HepG2 (cell line): ENCODE data around the gene MMP28. TPM values are rescaled to one million over a fixed set of nuclear protein-coding genes. Genes with fewer than 3 reads are reported as not detected.

Experiments
- CCDC6 ChIP-seq: sonication (generic); formaldehyde crosslinking; IDR thresholded peaks from 2 replicates; pipeline ENCODE4 v1.8.1; 2022; ENCODE audit warnings: mild to moderate bottlenecking, missing genetic modification reagents, moderate library complexity
- CREM ChIP-seq, 2 experiments: sonication (generic) in 1 of 2; formaldehyde crosslinking in 1 of 2; IDR thresholded peaks; 2 replicates each; pipeline versions ENCODE4 v1.4.0 to v1.6.1; 2016 to 2020; ENCODE audit warnings: antibody characterized with exemption in 1 of 2, mild to moderate bottlenecking in 1 of 2, missing genetic modification reagents in 1 of 2
- DR1 ChIP-seq: sonication (generic); formaldehyde crosslinking; IDR thresholded peaks from 2 replicates; pipeline ENCODE4 v1.8.0; 2021; ENCODE audit warnings: mild to moderate bottlenecking, missing genetic modification reagents, inconsistent platforms
- HNF4A ChIP-seq: sonication (generic); formaldehyde crosslinking; IDR thresholded peaks from 2 replicates; pipeline ENCODE4 v1.4.0; 2020; ENCODE audit warnings: missing genetic modification reagents
- MXD1 ChIP-seq: sonication (generic); formaldehyde crosslinking; IDR thresholded peaks from 2 replicates; pipeline ENCODE4 v1.4.0; 2020; ENCODE audit warnings: mild to moderate bottlenecking, missing genetic modification reagents
- NPAS2 ChIP-seq: sonication (generic); formaldehyde crosslinking; IDR thresholded peaks from 2 replicates; pipeline ENCODE4 v1.8.0; 2022; ENCODE audit warnings: mild to moderate bottlenecking, missing genetic modification reagents, borderline replicate concordance
- SRSF4 ChIP-seq: fragments of 200-400 bp; formaldehyde crosslinking; IDR thresholded peaks from one replicate; pipeline ENCODE4 v1.6.1; 2018; ENCODE audit warnings: mild to moderate bottlenecking, low read depth, low read length, moderate library complexity; ENCODE audit not compliant: poor library complexity, severe bottlenecking
- TEF ChIP-seq: sonication (generic); formaldehyde crosslinking; IDR thresholded peaks from 2 replicates; pipeline ENCODE4 v1.5.0; 2020; ENCODE audit warnings: missing genetic modification reagents
- ZBED4 ChIP-seq: sonication (generic); formaldehyde crosslinking; IDR thresholded peaks from 2 replicates; pipeline ENCODE4 v1.4.0; 2020; ENCODE audit warnings: missing genetic modification reagents, borderline replicate concordance
- ZBTB46 ChIP-seq: sonication (generic); formaldehyde crosslinking; IDR thresholded peaks from 2 replicates; pipeline ENCODE4 v1.4.0; 2020; ENCODE audit warnings: mild to moderate bottlenecking, missing genetic modification reagents, borderline replicate concordance
- ZFP82 ChIP-seq: sonication (generic); formaldehyde crosslinking; IDR thresholded peaks from 2 replicates; pipeline ENCODE4 v1.5.1; 2020; ENCODE audit warnings: mild to moderate bottlenecking, missing genetic modification reagents, borderline replicate concordance
- ZGPAT ChIP-seq: IDR thresholded peaks from 2 replicates; pipeline ENCODE4 v1.6.1; 2016; ENCODE audit warnings: mild to moderate bottlenecking
- ZKSCAN5 ChIP-seq: sonication (generic); formaldehyde crosslinking; IDR thresholded peaks from 2 replicates; pipeline ENCODE4 v1.5.1; 2020; ENCODE audit warnings: mild to moderate bottlenecking, missing genetic modification reagents
- ZNF136 ChIP-seq: sonication (generic); formaldehyde crosslinking; IDR thresholded peaks from 2 replicates; pipeline ENCODE4 v1.8.1; 2022; ENCODE audit warnings: low read depth, mild to moderate bottlenecking, moderate library complexity, missing genetic modification reagents
- ZNF263 ChIP-seq: sonication (generic); formaldehyde crosslinking; IDR thresholded peaks from 2 replicates; pipeline ENCODE4 v1.4.0; 2020; ENCODE audit warnings: missing genetic modification reagents
- ZNF362 ChIP-seq: sonication (generic); formaldehyde crosslinking; IDR thresholded peaks from 2 replicates; pipeline ENCODE4 v1.4.0; 2020; ENCODE audit warnings: missing genetic modification reagents, mild to moderate bottlenecking, borderline replicate concordance
- ZNF737 ChIP-seq: sonication (generic); formaldehyde crosslinking; IDR thresholded peaks from 2 replicates; pipeline ENCODE4 v1.5.0; 2020; ENCODE audit warnings: missing genetic modification reagents, mild to moderate bottlenecking, borderline replicate concordance
- polyA plus RNA-seq, 8 experiments: library from polyadenylated mRNA; depleted of rRNA in 3 of 8; stranded (reverse) in 7 of 8; unstranded in 1 of 8; fragments of >200 nt; fragmentation: Illumina TruSeq in 4 of 8; extraction: Trizol in 4 of 8; gene quantifications; 2 replicates each; pipeline versions ENCODE4 v1.2.1 to v1.2.3, GENCODE V29; 2011 to 2016; ENCODE audit warnings: low read depth in 4 of 8, missing spikeins in 1 of 8, mixed read lengths in 1 of 8; ENCODE audit not compliant: insufficient read depth in 1 of 8
- total RNA-seq, 5 experiments: library from RNA; depleted of rRNA; stranded (reverse); fragments of >200 nt; fragmentation: Illumina TruSeq; extraction: Trizol; gene quantifications; 2 replicates each; pipeline ENCODE4 v1.2.3, GENCODE V29; 2016; ENCODE audit warnings: low read depth in 1 of 5

MMP28 gene
- total and polyA plus RNA-seq, 2 of the 13 experiments (the other 11 are each of a cell fraction or from before 2014, with no cell fraction given), result not detected

GRCh38 chr17:35764123-35764991, 31.1 kb downstream of the MMP28 start (continued):
- TF ChIP-seq CREM (IDR thresholded peaks at IDR 0.05), result no peak
- no peak for TF ChIP-seq CREM (CRISPR knock-in tag; IDR thresholded peaks at IDR 0.05)
- TF ChIP-seq SRSF4, result no peak
- peak; percentile 97 for TF ChIP-seq ZNF263
- TF ChIP-seq ZGPAT (CRISPR knock-in tag), result peak; percentile 86
- peak; percentile 78 for TF ChIP-seq CCDC6 (CRISPR knock-in tag)
- TF ChIP-seq MXD1 (CRISPR knock-in tag), result peak; percentile 34; the same call in 1 of the 2 replicates
- TF ChIP-seq ZNF737 (CRISPR knock-in tag), result no peak
- no peak for TF ChIP-seq ZNF136 (CRISPR knock-in tag)
- TF ChIP-seq ZBED4 (CRISPR knock-in tag), result peak; percentile 40; the same call in 1 of the 2 replicates
- no peak for TF ChIP-seq ZKSCAN5 (CRISPR knock-in tag)
- TF ChIP-seq HNF4A (CRISPR knock-in tag), result no peak
- TF ChIP-seq DR1 (CRISPR knock-in tag), result peak; percentile 44; the same call in 1 of the 2 replicates
- TF ChIP-seq NPAS2 (CRISPR knock-in tag), result no peak
- peak; percentile 61; the same call in 1 of the 2 replicates for TF ChIP-seq ZBTB46 (CRISPR knock-in tag)
- TF ChIP-seq ZNF362, result peak; percentile 75; the same call in 1 of the 2 replicates
- TF ChIP-seq TEF, result peak; percentile 61; the same call in 1 of the 2 replicates
- 0 out of 2 replicates have a peak, but pooled peaks have one; percentile 80 for TF ChIP-seq ZFP82
